HG03354 (cell line): ENCODE measurements around the gene TIGD7.

Experiments used
- ATAC-seq: cut with Tn5 transposase; IDR thresholded peaks from one replicate; pipeline ENCODE4 v1.9.1; 2021; ENCODE audit warnings: mild to moderate bottlenecking; ENCODE audit not compliant: unreplicated experiment, poor library complexity, severe bottlenecking

The TIGD7 gene

DNA sequence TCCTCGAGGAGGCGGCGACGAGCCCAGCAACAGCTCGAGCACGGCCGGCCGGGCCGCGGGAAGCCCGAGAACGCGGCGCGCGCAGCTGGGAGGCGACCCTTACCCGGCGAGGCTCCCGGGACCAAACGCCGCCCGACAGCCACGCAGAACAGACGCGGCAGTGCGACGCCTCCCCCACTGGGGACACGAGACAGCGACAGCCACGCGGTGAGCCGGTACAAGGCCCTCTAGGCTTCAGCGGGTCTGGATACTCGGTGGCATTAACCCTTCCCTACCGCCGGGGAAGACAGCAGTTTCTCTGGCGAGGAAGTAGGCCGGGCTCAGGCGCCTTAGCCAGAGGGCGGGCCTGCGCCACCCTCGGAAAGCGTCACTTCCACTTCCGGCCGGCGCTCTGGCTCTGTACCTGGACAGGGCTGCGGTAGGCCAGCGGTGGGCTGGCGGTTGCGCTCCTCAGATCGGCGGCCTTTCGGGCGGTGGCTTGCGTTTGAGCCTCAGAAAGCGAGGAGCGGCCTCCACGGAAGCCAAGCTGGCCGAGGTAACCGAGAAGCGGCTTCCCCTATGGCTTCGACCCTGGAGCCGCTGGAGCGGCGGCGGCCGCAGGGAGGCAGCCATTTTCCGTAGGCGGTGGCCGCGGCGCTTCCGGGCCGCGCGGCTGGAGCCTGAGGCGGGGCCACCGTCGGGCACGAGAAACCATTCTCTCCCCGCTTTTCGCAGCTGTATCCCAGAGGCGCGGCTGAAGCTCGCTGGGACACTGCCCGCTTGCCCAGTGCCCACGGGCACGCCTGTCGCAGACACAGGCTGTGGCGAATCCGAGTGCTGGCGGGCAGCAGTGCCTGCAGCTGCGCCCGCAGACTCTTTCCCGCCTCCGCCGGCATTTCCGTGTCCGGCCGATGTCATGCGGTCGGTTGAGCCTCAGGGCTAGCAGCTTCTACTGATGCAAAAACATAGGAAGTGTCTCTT lies at the start of gene TIGD7, which contains the start of gene ZNF75A:
TSS of gene TIGD7 (minus strand) at position 322 of the 960 bp plus-strand sequence. CDS start 4,816 bp downstream, outside the sequence.
TSS of gene ZNF75A (plus strand) at position 389 of the 960 bp plus-strand sequence. CDS start 2,932 bp downstream, outside the sequence.
- peak; percentile 94 for ATAC-seq

DNA sequence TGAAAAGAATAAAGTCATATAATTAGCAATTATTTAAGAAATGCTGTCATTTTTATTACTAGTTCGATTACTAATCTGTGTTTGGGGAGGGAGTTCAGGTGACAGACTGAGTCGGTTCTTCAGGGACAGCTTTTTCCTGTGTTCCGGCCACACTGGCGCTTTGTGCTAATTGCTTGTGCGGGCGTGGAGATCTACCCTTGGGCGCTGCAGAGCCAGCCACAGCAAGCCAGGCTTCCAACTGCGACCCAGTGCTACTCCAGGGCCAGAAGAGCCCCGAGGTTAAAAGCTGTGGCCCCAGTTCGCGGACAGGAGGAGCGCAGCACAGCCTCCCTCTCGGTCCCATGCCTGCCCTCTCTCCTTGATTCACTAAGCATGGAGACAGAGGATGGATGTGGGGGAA lies 43.9 kb upstream of the TIGD7 start:
- no peak for ATAC-seq

DNA sequence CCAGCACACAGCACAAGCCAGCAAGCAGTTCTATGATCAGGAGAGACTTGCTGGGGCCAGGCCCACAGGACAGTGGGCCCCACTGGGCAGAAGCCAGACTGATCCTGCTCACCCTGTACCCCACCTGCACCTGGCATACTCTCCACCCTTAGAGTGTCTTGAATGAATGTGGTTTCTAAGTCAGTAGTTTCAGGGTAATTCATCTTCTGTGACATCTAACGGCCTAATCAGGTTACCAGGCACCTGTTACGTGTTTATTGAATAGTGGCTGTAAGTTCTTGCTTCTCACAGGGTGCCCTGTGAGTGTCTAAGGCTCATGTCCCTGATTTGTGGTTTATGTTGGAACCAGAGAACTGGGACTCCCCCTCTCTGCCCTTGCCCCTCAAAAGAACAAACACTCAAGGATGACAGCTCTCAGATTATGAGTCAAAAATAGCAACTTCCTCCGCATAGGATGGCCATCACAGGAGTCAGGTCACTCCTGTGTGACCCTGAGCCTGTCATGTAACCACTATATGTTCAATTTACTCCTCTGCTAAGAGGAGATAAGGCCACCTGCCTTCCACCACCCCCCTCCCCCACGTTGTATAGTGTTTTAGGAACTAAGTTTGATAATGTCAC lies 43.4 kb upstream of the TIGD7 start:
- ATAC-seq: no peak

DNA sequence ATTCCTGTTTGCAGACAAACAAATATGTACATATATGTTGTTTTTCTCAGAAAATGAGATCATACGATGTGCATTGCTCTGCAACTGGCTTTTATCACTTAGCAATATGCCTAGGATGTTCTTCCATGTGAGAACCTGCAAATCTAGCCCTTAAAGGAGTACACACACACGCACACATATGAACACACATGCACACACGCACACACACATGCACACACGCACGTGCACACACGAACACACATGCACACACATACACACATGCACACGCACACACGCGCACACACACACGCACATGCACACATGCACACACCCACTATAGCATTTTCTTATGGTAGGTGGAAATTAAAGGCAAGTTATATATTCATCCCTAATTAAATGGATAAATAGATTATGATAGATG lies 42.4 kb upstream of the TIGD7 start:
- ATAC-seq: no peak

- no peak for ATAC-seq
Observed at GRCh38 chr16:3346041-3346440, 40.8 kb upstream of the TIGD7 start.

GRCh38 chr16:3328643-3329042 lies 23.4 kb upstream of the TIGD7 start:
- no peak for ATAC-seq

- no peak for ATAC-seq
Observed at GRCh38 chr16:3328104-3328503, 22.9 kb upstream of the TIGD7 start.

DNA sequence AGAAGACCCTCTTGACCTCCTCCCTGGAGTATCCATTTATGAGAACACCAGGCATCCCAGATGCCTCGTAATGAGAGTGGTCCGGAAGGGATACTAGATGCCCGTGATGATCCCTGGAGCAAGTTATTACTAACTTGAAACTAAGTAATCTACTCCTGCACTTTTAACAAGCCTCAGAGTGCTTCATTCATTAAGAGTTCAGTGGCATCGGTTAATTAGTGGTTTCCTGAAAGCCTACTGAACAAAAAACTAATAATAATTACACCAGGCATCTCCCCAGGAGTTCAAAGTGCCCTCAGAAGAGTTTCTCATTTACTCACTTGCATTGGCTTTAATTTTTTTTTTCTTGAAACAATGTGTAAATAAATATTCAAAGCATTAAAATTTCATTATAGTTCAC lies 22.3 kb upstream of the TIGD7 start:
- ATAC-seq: no peak

DNA sequence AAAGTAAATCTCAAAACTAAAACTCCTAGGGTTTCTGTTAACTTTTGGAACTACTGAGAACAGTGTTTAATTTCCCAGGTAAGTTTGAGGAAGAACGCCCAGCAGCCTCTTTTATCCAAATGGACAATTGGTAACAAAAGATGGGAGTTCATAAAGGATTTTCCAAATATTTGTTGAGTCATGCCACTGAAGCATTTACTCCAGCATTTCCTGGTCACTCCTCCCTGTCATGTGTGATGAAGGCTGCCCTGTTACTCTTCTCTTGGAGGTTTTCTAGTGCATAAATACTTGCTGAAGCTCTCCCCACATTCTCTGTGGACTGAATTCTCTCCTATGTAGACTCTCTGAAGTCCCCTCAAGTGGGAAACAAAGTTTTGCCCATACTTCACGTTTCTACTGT lies 16.6 kb upstream of the TIGD7 start:
- ATAC-seq: no peak

DNA sequence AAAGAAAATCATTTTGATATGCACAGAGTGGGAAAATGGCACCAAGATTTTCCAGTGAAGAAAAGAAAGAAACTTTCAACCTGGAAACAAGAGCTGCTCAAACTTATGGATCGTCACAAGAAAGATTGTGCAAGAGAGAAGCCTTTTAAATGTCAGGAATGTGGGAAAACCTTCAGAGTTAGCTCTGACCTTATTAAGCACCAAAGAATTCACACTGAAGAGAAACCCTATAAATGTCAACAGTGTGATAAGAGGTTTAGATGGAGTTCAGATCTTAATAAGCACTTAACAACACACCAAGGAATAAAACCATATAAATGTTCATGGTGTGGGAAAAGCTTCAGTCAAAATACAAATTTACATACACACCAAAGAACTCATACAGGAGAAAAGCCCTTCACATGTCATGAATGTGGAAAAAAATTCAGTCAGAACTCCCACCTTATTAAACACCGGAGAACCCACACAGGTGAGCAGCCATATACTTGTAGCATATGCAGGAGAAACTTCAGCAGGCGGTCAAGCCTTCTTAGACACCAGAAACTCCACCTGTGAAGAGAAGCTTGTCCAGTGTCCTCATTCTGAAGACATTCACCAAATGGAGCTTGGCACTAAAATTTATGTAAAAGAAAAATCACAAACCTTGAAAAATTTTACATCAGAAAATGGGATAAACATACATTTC lies 12.2 kb upstream of the TIGD7 start:
- ATAC-seq: no peak

GRCh38 chr16:3311496-3311895 lies 6.3 kb upstream of the TIGD7 start:
- no peak for ATAC-seq

DNA sequence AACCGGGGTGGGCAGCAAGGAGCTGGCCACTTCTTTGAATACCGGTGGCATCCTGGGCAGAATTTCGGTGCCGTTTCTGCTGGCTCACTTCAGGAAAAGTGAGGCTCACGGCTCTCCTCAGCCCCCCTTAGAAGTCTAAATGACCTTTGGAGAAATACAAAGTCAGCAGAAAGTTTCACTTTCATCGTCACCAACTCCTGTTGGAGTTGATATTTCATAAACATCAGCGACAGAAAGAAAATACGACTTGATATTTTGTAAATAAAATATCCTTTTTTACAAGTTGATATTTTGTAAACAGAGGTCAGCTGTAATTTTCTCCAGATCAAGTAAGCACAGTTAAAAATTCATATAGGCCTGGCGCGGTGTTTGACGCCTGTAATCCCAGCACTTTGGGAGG lies 848 bp upstream of the TIGD7 start:
- ATAC-seq: no peak

DNA sequence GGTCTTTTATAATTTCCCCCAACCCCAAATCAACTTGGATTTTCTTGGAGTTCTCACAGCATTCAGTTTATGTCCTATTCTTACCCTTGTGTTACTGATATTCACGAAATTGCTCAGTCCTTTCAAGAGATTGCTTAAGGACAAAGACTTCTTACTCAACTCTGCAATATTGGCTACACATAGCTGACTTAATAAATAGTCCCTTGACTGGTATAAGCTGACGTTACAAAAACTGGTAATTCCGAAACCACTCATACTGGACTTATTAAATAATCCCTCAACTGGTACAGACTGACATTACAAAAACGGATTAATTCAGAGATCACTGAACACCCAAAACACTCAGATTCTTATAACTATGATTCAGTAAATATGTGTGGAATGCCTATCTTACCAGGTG lies 860 bp downstream of the TIGD7 start:
- ATAC-seq: no peak

GRCh38 chr16:3295783-3296182 lies 9.4 kb downstream of the TIGD7 start:
- no peak for ATAC-seq

- ATAC-seq: no peak
Observed at GRCh38 chr16:3295209-3295608, 10.0 kb downstream of the TIGD7 start.

GRCh38 chr16:3292604-3293003 lies 12.6 kb downstream of the TIGD7 start:
- no peak for ATAC-seq

GRCh38 chr16:3289998-3290673 lies 15.1 kb downstream of the TIGD7 start:
- no peak for ATAC-seq

DNA sequence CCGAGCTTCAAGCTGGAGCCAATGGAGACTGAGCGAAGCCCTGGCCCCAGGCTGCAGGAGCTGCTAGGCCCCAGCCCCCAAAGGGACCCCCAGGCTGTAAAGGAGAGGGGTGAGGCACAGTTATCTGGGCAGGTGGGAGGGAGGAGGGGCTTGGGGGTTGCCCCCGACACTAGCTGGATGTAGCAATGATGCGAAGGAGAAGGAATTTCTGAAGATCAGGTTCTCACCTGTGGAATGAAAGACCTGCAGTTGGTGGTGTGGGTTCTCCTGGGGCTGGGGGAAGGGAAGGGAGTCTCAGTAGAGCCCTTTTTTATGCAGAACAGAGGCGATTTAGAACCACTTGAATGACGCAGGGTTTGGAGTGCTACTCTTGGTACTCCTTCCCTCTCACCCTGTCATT lies 20.1 kb downstream of the TIGD7 start:
- ATAC-seq: no peak

- ATAC-seq: no peak
Observed at GRCh38 chr16:3283543-3284447, 21.4 kb downstream of the TIGD7 start.
